Measurements from ENCODE around the gene EXOC6B.
A peak's percentile ranks its signal among the peaks of the same experiment; 100 is the strongest.

EXOC6B gene

GRCh38 chr2:72828840-72829507 lies 3.1 kb upstream of the EXOC6B start:
- DNase-seq (ENCODE audit: low read depth, low spot score) = no peak

DNA sequence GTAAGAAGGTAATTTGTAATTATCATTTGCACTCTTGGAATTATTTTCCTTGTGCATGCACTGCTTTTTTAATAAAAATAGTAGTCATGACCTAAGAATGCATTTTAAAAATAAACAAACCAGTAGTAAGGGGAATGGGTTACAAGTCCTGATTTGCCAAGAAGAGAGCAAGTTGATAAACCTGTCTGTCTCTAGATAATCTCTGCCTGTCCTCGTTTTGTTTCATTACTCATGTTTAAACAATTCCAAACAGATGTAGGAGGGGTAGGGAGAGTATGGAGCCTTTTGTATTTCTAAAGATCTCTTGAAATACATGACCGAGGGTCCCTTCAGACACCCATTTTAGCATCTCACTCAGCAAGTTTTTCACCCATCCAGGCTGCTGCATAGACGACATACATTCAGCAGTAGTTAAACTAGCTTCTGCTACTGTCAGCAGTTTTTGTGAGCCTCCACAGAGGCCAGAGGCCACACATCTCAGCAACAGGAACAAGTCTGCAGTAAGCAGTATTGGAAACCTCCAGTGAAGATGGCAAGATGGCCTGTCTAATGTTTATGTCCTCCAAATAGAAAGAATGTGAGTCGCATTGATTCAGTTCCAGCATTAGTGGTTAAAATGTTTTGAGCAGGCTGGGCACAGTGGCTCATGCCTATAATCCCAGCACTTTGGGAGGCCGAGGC lies 2.3 kb upstream of the EXOC6B start:
- peak; percentile 57 for DNase-seq (ENCODE audit: low read depth, low spot score)

- DNase-seq (ENCODE audit: low read depth, low spot score) = no peak
Measured at GRCh38 chr2:72827487-72827886, 1.7 kb upstream of the EXOC6B start.

DNA sequence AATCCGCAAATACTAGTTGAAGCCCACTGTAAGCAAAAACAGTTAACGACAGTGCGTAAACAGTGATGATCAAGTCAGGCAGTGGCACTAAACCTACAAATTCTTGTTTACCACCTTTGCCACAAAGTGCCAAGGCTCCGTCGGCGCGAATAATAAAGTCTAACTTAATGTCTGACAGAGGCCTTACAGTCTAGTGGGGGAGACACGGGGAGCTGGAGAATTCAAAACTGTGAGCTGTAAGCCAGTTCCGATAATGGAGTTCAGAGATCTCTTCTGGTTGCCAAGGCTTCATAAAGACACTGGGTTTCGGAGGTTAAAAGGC lies 284 bp upstream of the EXOC6B start:
- DNase-seq (ENCODE audit: low read depth, low spot score) = no peak

DNA sequence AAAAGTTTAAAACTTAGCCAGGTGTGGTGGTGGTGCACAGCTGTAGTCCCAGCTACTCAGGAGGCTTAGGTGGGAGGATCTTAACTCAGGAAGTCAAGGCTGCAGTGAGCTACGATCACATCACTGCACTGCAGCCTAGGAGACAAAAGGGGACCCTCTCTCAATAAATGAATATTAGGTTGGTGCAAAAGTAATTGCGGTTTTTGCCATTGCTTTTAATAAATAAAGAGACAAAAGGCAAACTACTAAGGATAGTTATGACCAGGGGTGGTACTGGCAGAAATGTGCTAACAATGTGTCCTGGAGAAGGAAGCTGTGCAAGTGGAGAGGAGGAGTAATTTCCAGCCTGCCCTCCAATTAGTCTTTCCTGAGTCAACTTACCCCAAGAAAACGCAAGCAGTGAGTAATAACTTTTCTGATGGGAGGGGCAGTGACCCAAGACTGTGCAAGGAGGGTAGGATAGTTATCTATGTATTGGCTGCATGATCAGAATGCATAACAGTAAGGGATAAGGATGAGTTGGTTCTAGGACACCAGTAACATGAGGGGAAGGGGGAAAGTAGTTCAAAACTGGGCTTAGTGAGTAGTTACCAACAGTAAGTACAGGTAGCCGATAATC lies 1.5 kb downstream of the EXOC6B start:
- peak; percentile 39 for DNase-seq (ENCODE audit: low read depth, low spot score)

GRCh38 chr2:72822794-72823193 lies 3.0 kb downstream of the EXOC6B start:
- DNase-seq (ENCODE audit: low read depth, low spot score) = no peak

- no peak for DNase-seq (ENCODE audit: low read depth, low spot score)
Measured at GRCh38 chr2:72821983-72822382, 3.9 kb downstream of the EXOC6B start.

GRCh38 chr2:72821118-72821517 lies 4.7 kb downstream of the EXOC6B start:
- no peak for DNase-seq (ENCODE audit: low read depth, low spot score)

DNA sequence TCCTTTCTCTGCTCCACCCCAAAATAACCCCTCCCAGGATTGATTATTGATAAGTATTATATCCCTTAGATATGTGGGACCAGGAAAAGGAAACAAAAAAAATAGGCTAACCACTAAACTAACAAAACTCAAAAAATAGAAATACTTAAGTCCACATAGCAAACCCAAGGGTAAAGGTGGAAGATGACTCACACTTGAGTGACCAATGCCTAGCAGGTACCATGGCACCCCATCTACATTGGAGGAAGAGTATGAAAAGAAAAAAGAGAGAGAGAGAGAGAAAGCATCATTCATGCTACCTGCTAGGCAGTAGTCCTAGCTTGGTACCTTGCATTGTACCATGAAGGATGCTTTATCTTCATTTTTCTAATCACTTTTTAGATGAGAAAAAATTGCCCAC lies 6.3 kb downstream of the EXOC6B start:
- no peak for DNase-seq (ENCODE audit: low read depth, low spot score)

DNA sequence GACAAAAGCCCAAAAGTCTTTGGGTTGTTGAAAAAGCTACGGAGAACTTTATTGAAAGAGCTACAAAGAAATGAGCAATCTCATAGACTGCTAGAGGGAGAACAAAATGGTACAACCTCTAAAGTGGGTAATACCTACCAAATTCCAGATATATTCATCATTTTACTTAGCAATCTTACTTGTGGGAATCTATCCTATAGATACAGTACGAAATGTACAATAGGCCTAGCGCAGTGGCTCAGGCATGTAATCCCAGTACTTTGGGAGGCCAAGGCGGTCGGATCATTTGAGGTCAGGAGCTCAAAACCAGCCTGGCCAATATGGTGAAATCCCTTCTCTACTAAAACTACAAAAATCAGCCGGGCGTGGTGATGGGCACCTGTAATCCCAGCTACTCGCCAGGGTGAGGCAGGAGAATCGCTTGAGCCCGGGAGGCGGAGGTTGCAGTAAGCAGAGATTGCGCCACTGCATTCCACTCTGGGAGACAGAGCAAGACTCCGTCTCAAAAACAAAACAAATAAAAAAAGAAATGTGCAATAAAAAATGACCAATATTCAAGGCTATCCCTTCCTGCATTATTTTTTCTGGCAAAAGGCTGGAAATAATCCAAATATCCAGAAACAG lies 10.1 kb downstream of the EXOC6B start:
- DNase-seq (ENCODE audit: low read depth, low spot score) = no peak

DNA sequence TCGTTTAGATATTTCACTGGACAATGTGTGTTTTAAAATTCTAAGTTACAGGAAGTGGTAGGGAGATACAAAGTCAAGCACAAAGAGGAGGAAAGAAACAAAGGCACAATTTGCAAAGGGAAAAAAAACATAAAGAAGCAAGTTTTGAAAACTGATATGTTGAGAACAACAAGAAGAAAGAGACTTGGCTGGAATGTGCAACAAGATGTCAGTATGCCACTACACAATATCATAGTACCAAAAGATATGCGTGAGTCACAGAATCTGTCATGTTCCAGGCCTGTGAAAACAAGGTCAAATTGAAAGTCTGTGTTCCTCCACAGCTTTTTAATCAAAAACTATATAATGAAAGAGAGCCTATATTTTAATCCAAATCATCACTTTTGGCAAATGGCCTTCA lies 12.0 kb downstream of the EXOC6B start:
- peak; percentile 45 for DNase-seq (ENCODE audit: low read depth, low spot score)

GRCh38 chr2:72810165-72810564 lies 15.7 kb downstream of the EXOC6B start:
- no peak for DNase-seq (ENCODE audit: low read depth, low spot score)

DNA sequence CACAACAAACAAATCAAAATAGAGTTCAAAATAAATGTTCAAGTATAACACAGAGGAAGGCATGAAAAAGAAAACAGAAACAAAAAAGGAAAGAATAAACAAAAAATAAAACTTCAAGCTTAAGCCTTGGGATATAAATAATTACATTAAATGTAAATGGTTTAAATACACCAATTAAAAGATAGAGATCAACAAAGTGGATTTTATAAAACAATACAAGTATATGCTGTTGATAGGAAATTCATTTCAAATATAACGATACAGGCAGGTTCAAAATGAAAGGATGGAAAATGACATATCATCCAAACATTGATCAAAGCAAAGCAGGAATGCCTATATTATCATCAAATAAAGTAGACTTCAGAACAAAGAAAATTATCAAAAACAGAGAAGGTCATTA lies 16.7 kb downstream of the EXOC6B start:
- DNase-seq (ENCODE audit: low read depth, low spot score) = no peak

- no peak for DNase-seq (ENCODE audit: low read depth, low spot score)
Measured at GRCh38 chr2:72806280-72806945, 19.4 kb downstream of the EXOC6B start.

DNA sequence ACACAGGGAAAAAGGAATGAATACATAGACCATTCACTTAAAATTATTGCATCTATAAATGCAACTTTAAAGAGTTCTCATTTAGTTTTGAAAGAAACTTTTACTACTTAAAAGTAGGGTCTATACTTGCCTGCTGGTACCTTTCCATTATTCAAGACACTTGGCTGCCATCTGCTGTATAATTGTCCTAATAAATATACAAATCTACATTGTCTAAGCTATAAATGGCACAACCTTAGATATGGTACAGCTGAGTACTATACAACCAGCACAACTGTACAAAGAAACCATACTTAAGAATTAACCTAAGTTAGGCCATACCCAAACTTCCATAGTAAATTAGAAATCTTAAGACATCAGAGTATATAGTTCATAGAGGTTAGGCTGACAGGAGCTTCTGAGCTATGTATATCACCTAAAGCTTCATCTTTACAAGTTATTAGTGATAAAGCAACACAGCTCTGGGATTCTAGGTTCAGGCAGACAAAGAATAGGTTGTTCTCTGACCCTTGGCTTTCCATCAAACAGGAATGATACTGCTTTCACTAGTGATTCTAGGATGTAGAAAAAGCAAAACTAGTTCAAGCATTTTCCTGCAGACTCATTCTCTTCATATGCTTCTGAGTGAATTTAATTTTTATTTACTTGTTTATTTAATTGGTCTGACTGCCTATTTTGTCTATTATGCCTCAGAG lies 22.1 kb downstream of the EXOC6B start:
- DNase-seq (ENCODE audit: low read depth, low spot score) = no peak

GRCh38 chr2:72803151-72803550 lies 22.7 kb downstream of the EXOC6B start:
- peak; percentile 54 for DNase-seq (ENCODE audit: low read depth, low spot score)

DNA sequence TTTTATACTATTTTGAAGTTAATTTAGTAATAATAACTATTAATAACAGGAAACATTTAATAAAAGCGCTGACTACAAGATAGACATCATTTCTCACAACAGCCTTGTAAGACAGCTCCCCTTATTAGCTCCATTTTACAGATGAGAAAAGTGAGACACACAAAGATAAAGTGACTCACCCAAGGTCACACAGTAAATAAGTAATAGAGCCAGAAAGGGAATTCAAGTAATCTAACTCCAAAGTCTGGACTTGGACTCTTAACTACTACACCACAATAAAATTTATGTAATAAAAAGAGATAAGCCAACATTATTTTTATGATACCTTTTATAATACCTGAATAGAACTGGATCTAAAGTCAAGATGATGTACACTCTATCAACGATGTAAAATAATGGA lies 25.3 kb downstream of the EXOC6B start:
- no peak for DNase-seq (ENCODE audit: low read depth, low spot score)

- no peak for DNase-seq (ENCODE audit: low read depth, low spot score)
Measured at GRCh38 chr2:72797740-72798139, 28.1 kb downstream of the EXOC6B start.

- no peak for DNase-seq (ENCODE audit: low read depth, low spot score)
Measured at GRCh38 chr2:72796766-72797165, 29.1 kb downstream of the EXOC6B start.

DNA sequence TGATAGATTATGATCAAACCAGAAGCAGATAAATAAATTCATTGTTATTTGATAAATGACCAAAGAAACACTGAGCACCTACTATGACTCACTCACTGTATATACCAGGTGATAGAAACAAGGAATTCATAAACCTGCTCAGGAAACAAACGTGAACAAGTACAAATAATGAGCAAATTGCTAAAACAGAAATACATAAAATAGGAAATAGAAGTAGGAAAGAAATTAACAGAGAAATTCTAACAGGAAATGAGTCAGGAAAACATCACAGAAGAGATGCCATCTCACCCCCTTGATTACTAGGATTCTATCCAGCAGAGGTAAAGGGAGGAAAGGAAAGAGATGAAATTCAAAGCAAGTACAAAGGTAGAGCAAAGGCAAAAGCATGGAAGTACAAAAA lies 31.3 kb downstream of the EXOC6B start:
- DNase-seq (ENCODE audit: low read depth, low spot score) = no peak

DNA sequence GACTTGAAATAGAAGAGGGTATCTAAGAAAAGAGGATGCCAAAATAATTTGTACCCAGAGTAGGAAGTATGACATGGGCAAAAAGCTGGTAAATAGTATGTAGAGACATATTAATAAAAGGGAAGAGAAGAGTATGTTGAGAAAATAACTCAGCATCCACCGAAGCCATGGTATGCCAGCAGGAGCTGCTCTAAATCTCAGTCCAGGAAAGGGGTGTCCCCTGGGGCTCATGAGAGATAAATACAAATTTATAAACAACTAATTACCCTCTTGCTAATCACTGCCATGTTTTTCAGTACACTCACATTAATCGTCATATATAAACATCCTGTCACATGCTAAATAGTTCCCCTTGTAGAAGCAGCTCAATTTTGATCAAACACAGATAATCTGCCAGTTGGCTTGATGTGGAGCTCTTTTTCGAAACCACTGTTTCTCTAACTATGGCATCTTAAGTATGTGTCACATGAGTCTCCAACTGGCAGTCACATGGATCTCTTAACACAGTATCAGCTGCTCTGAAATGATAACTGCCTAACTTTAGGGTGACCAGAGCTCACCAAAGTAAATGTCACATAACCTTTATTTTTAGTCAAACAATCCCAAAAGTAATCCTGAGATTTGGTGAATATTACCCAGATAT lies 31.9 kb downstream of the EXOC6B start:
- DNase-seq (ENCODE audit: low read depth, low spot score) = peak; percentile 37
